ENCODE data around the gene RAD1. TPM values are rescaled to one million over a fixed set of nuclear protein-coding genes. Genes with fewer than 3 reads are reported as not detected.

Gene RAD1
- total and polyA plus RNA-seq, 2 donors (not counting 1 experiment from before 2014, with no cell fraction given), result 46.9 to 123 TPM

DNA sequence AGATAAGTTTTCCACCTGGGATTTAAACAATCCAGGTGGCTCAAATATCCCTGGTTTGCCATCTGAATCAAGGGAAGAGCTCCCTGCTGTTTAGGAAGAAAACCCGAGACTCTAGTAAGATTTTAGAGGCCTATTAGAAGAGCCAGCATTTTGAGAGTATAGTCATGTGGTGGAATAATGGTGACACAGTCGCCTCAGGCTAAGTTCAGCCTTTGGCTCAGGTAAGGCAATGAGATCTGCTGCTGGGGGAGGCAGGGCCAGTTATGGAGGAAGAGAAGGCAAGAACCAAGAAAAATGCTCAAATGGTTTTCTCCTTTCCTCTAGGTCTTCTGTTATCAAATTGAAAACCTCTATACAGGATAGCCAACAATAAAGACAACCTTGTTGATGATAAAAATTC, 16.2 kb downstream of the RAD1 start:
- no peak overlapping the region for H2AFZ ChIP-seq (ENCODE audit: low read length)

DNA sequence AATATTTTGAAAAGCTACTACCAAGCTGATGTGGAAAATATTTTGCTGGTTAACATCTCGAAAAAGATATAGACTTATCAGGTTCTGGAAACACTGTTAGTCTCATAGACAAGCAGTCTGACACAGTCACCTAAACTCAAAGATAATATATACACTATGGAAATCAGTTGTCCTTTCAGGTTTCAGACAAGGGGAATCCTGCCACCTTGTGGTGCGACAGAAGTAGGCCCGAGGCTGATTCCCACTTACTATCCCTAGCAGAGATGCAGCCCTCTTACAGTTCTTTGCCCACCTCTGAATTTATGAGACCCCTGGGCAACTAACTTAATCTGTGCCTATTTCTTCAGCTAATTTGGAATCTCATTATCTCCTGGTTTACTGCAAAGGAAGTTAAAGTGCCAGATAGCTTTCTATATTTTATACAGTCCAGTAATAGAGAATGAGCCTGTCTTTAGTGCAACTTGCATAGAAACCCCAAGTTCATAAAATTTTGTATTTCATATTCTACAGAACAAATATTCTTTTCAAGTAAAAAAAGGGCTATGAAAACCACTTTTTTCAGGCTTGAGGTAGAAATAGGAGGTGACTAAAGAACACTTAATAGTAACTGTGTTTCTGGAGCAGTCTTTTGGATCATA, 16.9 kb downstream of the RAD1 start:
- Histone ChIP-seq H3K4me1 (ENCODE audit: control insufficient read depth, extremely low read depth, insufficient read depth, low read length) (no peaks in the 10 kb centered on the region), H3K9ac (ENCODE audit: insufficient read depth, low read length) (no peak overlapping the region), H3K4me2 (ENCODE audit: extremely low read depth, insufficient read depth, low read length) (no peak overlapping the region), H3K27ac (ENCODE audit: insufficient read depth, low read length) (no peak overlapping the region), H3K9me3 (ENCODE audit: control insufficient read depth, insufficient read depth, low read depth, low read length) (no peaks in the 10 kb centered on the region), H2AFZ (ENCODE audit: low read length) (no peak overlapping the region), H3K36me3 (ENCODE audit: control insufficient read depth, insufficient read depth, low read length) (no peaks in the 10 kb centered on the region), H3K79me2 (ENCODE audit: control insufficient read depth, insufficient read depth, low read length) (no peaks in the 10 kb centered on the region), H3K27me3 (ENCODE audit: control insufficient read depth, insufficient read depth, low read length) (no peaks in the 10 kb centered on the region), H3K4me3 (replicated peaks in 1 of 4; ENCODE audit: control extremely low read depth in 1 of 4, insufficient read depth in 1 of 4, low read depth in 3 of 4, low read length in 4 of 4) (no peak overlapping the region), H4K20me1 (ENCODE audit: control insufficient read depth, extremely low read depth, insufficient read depth, low read length) (no peaks in the 10 kb centered on the region)
- peak; percentile 64 to 81 for DNase-seq (ENCODE audit: low read depth in 2 of 2)
- TF ChIP-seq EZH2 (IDR thresholded peaks at IDR 0.05; ENCODE audit: low read length, missing control alignments) (no peak), CTCF (conservative IDR thresholded peaks at IDR 0.05 in 1 of 2, IDR thresholded peaks at IDR 0.05 in 1 of 2; ENCODE audit: low read depth in 1 of 2, low read length in 2 of 2) (peak; percentile 90 to 93)

More for the DNA sequence above, 16.2 kb downstream of the RAD1 start:
- Histone ChIP-seq H4K20me1 (ENCODE audit: control insufficient read depth, extremely low read depth, insufficient read depth, low read length) (no peaks in the 10 kb centered on the region), H3K4me3 (replicated peaks in 1 of 4; ENCODE audit: control extremely low read depth in 1 of 4, insufficient read depth in 1 of 4, low read depth in 3 of 4, low read length in 4 of 4) (no peak overlapping the region), H3K79me2 (ENCODE audit: control insufficient read depth, insufficient read depth, low read length) (no peaks in the 10 kb centered on the region), H3K27ac (ENCODE audit: insufficient read depth, low read length) (no peak overlapping the region), H3K27me3 (ENCODE audit: control insufficient read depth, insufficient read depth, low read length) (no peaks in the 10 kb centered on the region), H3K4me2 (ENCODE audit: extremely low read depth, insufficient read depth, low read length) (no peak overlapping the region), H3K9me3 (ENCODE audit: control insufficient read depth, insufficient read depth, low read depth, low read length) (no peaks in the 10 kb centered on the region), H3K9ac (ENCODE audit: insufficient read depth, low read length) (no peak overlapping the region), H3K36me3 (ENCODE audit: control insufficient read depth, insufficient read depth, low read length) (no peaks in the 10 kb centered on the region), H3K4me1 (ENCODE audit: control insufficient read depth, extremely low read depth, insufficient read depth, low read length) (no peaks in the 10 kb centered on the region)
- TF ChIP-seq CTCF (conservative IDR thresholded peaks at IDR 0.05 in 1 of 2, IDR thresholded peaks at IDR 0.05 in 1 of 2; ENCODE audit: low read depth in 1 of 2, low read length in 2 of 2), result no peak
- no peak for DNase-seq (ENCODE audit: low read depth in 2 of 2)

GRCh38 chr5:34897646-34898045, 17.7 kb downstream of the RAD1 start:
- TF ChIP-seq CTCF (conservative IDR thresholded peaks at IDR 0.05 in 1 of 2, IDR thresholded peaks at IDR 0.05 in 1 of 2; ENCODE audit: low read depth in 1 of 2, low read length in 2 of 2) (no peak), EZH2 (IDR thresholded peaks at IDR 0.05; ENCODE audit: low read length, missing control alignments) (no peak)
- Histone ChIP-seq H2AFZ (ENCODE audit: low read length) (no peak overlapping the region), H3K4me2 (ENCODE audit: extremely low read depth, insufficient read depth, low read length) (no peak overlapping the region)

More at GRCh38 chr5:34897646-34898045, 17.7 kb downstream of the RAD1 start:
- H3K36me3 ChIP-seq (ENCODE audit: control insufficient read depth, insufficient read depth, low read length), result no peaks in the 10 kb centered on the region
- H4K20me1 ChIP-seq (ENCODE audit: control insufficient read depth, extremely low read depth, insufficient read depth, low read length), result no peaks in the 10 kb centered on the region
- no peak overlapping the region for H3K27ac ChIP-seq (ENCODE audit: insufficient read depth, low read length)
- DNase-seq (ENCODE audit: low read depth in 2 of 2), result no peak
- no peaks in the 10 kb centered on the region for H3K79me2 ChIP-seq (ENCODE audit: control insufficient read depth, insufficient read depth, low read length)
- no peaks in the 10 kb centered on the region for H3K27me3 ChIP-seq (ENCODE audit: control insufficient read depth, insufficient read depth, low read length)
- H3K9ac ChIP-seq (ENCODE audit: insufficient read depth, low read length), result no peak overlapping the region
- no peaks in the 10 kb centered on the region for H3K4me1 ChIP-seq (ENCODE audit: control insufficient read depth, extremely low read depth, insufficient read depth, low read length)
- no peaks in the 10 kb centered on the region for H3K9me3 ChIP-seq (ENCODE audit: control insufficient read depth, insufficient read depth, low read depth, low read length)
- no peak overlapping the region for H3K4me3 ChIP-seq (replicated peaks in 1 of 4; ENCODE audit: control extremely low read depth in 1 of 4, insufficient read depth in 1 of 4, low read depth in 3 of 4, low read length in 4 of 4)

Measured in fibroblast of lung (primary cell).